DMS114 treated with DMSO at 0.1 percent for 48 hours (cell line): Measurements from ENCODE around the gene SNIP1.
A peak's percentile ranks its signal among the peaks of the same experiment; 100 is the strongest.
"Not testable (repeated sequence)": the region's sequence is repeated elsewhere in the genome, so short reads cannot be mapped to it uniquely, and the experiment has no call there.

ENCODE experiments used
- DNase-seq: peaks from one replicate; lab custom pipeline; 2025; ENCODE audit not compliant: unreplicated experiment; lab: John Stamatoyannopoulos, UW

SNIP1 gene, protein sequence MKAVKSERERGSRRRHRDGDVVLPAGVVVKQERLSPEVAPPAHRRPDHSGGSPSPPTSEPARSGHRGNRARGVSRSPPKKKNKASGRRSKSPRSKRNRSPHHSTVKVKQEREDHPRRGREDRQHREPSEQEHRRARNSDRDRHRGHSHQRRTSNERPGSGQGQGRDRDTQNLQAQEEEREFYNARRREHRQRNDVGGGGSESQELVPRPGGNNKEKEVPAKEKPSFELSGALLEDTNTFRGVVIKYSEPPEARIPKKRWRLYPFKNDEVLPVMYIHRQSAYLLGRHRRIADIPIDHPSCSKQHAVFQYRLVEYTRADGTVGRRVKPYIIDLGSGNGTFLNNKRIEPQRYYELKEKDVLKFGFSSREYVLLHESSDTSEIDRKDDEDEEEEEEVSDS

DNA sequence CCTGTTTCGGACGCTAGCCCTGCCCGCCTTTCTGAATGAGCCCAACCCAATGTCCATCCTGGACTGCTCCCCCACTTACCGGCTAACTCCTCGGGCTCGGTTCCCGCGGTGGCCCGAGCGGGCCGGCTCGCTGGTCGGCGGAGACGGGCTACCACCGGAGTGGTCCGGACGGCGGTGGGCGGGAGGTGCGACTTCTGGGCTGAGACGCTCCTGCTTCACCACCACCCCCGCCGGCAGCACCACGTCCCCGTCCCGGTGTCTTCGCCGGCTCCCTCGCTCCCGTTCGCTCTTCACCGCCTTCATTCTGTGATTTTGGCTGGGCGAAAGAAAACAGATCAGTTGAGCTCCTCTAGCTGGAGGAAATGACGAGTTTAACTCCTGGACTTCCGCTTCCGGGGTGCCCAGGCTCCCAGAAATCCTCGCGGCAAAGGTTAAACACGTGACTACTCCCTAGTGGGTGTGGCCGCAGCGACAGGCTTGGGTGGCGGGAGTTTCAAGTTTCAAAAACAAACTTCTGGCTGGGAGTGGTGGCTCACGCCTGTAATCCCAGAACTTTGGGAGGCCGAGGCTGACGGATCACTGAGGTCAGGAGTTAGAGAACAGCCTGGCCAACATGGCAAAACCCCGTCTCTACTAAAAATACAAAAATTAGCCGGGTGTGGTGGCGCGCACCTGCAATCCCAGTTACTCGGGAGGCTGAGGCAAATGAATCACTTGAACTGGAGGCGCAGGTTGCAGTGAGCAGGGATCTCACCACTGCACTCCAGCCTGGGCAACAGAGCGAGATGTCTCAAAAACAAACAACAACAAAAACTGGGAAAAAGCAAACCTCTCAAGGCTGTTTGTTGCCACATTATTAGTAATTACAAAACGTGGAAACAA, at the start of gene SNIP1:
Gene SNIP1, minus strand, starts transcription at position 367 of the 882 bp plus-strand sequence. Its CDS starts 64 bp downstream, at position 303.
- peak; percentile 94 for DNase-seq

DNA sequence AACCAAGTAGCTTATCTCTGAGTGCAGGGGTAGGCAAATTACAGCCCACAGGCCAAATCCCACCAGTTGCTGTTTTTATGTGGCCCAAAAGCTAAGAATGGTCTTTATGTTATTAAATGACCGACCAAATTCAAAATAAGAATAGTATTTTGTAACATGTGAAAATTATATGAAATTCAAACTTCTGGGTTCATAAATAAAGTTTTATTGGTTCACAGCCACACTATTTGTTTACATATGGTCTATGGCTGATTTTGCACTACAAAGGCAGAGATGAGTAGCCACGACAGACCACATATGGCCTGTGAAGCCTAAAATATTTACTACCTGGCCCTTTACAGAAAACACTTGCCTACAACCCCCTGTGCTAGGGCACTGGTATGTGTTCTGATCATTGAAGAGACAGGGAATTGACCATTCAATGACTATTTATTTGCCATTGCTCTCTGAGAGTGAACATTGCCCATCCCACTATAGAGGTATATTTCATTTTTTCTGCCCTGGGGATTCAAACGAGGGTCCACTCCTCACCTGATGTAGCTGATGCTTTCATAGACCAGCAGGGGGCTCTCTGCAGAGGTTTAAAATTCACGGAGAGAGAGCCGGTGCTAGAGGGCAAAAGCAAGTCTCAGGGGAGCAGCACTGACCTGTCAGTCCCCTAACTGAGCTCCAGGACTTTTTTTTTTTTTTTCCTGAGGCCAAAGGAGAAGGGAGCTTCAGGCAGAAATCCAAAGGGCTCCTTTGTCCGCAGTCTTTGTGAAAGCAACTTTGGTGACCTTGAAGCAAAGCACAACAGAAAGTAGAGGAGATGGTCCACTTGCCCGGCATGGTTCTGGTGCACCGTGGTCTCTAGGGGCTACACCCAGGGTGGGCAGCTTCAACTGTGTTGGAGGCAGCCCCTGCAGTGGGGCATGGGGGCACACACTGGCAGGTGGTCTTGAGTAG, 48.9 kb upstream of the SNIP1 start:
- DNase-seq: peak; percentile 12

DNA sequence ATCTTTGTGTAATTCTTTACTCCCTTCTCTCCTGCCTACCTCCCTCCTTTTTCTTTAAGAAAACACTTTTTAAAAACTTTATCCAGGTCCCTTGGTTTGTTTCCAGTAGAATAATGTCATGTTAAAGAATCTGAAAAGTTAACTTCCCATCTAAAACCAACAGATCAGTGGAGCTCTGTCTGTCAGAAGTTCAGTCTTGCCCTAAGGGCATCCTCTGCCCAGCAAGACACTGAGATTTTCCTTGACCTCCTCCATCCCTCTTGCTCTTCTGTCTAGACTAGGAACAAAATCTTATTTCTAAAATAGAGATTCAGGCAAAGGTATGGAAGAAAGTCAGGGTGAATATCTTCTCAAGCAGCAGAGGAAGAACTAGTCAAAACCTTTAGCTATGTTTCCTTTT, 47.3 kb upstream of the SNIP1 start:
- no peak for DNase-seq

DNA sequence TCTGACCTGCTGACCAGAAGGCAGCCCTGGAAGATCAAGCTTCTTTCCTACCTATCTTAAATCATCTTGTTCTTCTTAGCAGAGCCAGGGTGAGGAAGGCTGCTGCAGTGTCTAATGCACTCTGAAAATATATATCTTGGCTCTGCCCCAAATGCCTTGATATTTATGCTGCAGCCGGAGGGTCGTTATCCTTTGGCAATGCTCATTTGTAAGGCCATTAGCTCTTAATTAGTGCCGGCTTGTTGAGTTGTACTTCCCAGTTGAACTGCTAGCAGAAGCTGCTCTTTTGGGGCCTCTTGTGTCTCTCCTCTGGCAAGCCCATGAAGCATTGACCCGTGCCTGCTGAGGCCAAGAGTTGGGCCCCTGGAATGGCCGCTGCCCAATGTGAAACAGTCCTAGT, 45.8 kb upstream of the SNIP1 start:
- DNase-seq: no peak

DNA sequence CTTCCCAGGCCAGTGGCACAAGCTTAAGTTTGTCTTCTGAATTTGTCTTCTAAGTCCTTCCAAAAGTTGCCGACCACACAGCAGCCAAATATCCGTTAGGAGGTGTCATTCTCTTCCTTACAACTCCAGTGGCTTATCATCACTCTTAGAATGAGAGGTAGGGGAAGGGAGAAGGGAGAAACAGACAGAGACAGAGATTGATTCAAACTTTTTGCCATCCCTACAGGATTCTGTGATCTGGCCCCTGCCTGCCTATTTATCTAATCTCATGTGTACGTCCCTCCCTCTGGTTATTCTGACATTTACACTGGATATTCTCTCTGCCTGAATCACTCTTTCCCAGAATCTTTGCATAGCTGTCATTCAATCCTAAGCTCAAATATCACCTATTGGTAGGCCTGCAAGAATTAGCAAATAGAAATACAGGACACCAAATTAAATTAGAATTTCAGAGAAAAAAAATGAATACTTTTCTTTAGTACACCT, 42.1 kb upstream of the SNIP1 start:
- no peak for DNase-seq

DNA sequence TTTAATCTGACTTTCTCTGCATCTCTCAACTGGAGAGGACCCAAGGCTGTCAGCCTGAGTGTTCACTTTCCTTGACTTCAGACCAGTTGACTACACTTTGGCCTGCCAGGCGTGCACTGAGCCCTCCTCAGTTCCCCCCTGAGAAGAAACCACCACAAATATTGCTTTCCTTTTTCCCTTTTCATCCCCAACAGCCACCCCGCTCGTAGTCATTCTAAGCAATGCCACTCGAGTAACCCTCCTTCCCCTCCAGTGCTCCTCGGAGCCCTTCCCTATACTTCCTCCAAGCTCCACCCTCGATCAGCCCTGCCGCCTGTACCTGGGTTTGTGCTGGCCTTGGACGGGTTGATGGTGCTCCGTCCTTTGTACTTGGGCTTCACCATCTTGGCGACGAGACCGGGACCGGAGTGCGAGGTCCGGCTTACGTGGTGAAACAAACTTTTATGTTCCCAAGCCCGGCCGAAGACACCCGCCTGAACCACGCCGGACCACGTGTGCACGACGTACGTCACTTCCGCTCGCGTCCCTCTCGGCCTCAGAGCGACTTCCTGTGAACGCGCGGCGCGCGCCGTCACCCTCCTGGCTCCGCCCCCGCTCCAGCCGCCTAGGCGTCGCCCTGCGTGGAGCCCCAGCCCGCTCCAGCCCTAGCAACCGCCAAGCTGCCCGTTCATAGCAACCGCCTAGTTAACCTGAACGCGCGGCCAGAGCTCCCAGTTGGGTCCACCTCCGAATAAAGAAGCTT, 41.5 kb upstream of the SNIP1 start, which contains the start of gene GNL2:
Gene GNL2, minus strand, starts transcription at position 498 of the 742 bp plus-strand sequence. Its CDS starts 115 bp downstream, at position 383.
- DNase-seq: peak; percentile 96

- no peak for DNase-seq
Observed at GRCh38 chr1:37593726-37594125, 39.6 kb upstream of the SNIP1 start.

DNA sequence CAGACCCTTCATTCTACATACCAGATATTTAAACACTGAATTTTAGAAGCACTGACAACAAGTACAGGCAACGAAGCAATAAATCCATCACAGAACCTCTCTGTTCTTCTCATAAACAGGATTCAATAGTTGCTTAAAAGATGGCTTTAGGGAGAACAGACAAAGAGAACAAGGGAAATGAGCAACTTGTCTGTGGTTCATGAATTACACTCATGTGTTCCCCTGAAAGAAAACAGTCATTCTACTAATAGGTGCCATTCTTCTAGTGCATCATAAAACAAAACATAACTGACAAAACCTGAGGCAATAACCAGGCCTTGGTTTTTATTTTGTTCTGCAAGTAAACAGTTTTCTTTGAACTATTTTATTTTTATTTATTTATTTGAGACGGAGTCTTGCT, 34.8 kb upstream of the SNIP1 start:
- DNase-seq: no peak

DNA sequence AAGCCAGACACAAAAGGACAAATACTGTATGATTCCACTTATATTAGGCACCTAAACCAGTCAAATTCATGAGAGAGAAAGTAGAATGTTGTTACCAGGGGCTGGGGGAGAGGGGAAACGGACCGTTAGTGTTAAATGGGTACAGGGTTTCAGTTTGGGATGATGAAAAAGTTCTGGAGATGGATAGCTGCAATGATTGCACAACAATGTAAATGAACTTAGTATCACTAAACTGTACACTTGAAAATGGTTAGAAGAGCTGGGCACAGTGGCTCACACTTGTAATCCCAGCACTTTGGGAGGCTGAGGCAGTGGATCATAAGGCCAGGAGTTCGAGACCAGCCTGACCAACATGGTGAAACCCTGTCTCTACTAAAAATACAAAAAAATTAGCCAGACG, 30.5 kb upstream of the SNIP1 start:
- DNase-seq: not testable (repeated sequence)

GRCh38 chr1:37575692-37576091, 21.6 kb upstream of the SNIP1 start:
- no peak for DNase-seq

- no peak for DNase-seq
Observed at GRCh38 chr1:37574834-37575480, 20.9 kb upstream of the SNIP1 start.

- DNase-seq: no peak
Observed at GRCh38 chr1:37570528-37571334, 16.6 kb upstream of the SNIP1 start.

DNA sequence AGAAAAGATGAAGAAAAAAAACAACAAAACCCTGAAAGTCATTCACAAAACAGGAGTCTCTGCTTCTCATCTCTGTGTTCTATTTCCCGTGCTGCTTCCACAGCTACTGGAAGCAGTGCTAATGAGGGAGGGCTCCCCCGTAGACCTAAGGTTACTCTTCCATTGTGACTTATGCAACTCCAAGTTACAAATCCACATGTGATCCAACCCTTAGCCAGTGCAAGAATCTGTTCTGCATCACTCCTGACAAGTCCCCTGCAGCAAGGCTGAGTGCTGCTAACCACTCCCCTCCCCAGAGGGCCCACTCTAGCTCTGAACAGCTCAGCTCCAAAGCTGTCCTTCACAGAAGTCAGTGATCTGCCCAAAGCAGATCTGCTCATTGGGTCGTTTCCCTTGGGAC, 12.9 kb upstream of the SNIP1 start:
- no peak for DNase-seq

DNA sequence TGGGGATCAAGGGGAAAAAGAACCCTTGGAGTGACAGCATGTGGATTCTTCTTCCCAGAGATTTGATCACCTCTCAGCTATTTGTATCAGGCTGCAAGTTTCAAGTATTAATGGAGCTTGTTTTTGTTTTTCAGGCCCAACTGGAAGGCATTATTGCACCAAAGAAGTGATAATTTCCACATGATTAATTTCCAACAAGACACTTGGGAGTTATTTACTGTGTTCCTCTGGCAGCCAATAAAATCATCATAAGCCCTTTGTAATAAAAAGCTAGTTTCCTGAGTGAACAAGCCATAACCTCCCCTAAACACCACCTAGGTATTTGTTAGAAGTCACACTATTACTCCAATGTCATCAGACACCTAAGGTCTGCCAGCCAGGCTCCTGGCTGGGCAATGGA, 10.8 kb upstream of the SNIP1 start:
- no peak for DNase-seq

- DNase-seq: no peak
Observed at GRCh38 chr1:37562984-37563383, 8.9 kb upstream of the SNIP1 start.

- DNase-seq: peak; percentile 16
Observed at GRCh38 chr1:37561133-37562132, 7.3 kb upstream of the SNIP1 start.

- DNase-seq: no peak
Observed at GRCh38 chr1:37560401-37561132, 6.5 kb upstream of the SNIP1 start.
